Immature natural killer cell (primary cell): ENCODE data around the gene FAM184B. TPM values are rescaled to one million over a fixed set of nuclear protein-coding genes. Genes with fewer than 3 reads are reported as not detected.

Experiments used
- DNase-seq, 3 donors: peaks; one replicate each; pipeline ENCODE4 v3.0.0; 2022; ENCODE audit warnings: mixed read lengths in 1 of 3
- H3K27ac Mint-ChIP-seq, 6 donors: one replicate each; pipeline ENCODE4 v1.8.0; 2020; ENCODE audit warnings: mixed read lengths in 6 of 6, mild to moderate bottlenecking in 5 of 6, inconsistent platforms in 4 of 6, moderate library complexity in 3 of 6
- H3K27me3 Mint-ChIP-seq, 3 donors: one replicate each; pipeline ENCODE4 v1.8.0; 2020 to 2021; ENCODE audit warnings: low read depth in 3 of 3, mild to moderate bottlenecking in 3 of 3, mixed read lengths in 3 of 3, moderate library complexity in 3 of 3, inconsistent platforms in 1 of 3
- H3K36me3 Mint-ChIP-seq, 3 donors: one replicate each; pipeline ENCODE4 v1.8.0; 2020; ENCODE audit warnings: mixed read lengths in 3 of 3, inconsistent platforms in 2 of 3, mild to moderate bottlenecking in 2 of 3
- H3K4me1 Mint-ChIP-seq, 2 donors: one replicate each; pipeline ENCODE4 v1.8.0; 2020; ENCODE audit warnings: inconsistent platforms in 2 of 2, mild to moderate bottlenecking in 2 of 2, mixed read lengths in 2 of 2, moderate library complexity in 1 of 2
- H3K4me3 Mint-ChIP-seq, 5 donors: one replicate each; pipeline ENCODE4 v1.8.0; 2020; ENCODE audit warnings: mild to moderate bottlenecking in 5 of 5, mixed read lengths in 5 of 5, inconsistent platforms in 3 of 5, moderate library complexity in 3 of 5
- H3K9me3 Mint-ChIP-seq, 6 donors: one replicate each; pipeline ENCODE4 v1.8.0; 2020; ENCODE audit warnings: mild to moderate bottlenecking in 6 of 6, mixed read lengths in 6 of 6, inconsistent platforms in 4 of 6, moderate library complexity in 3 of 6
- polyA plus RNA-seq, 3 donors: library from polyadenylated mRNA; unstranded; fragments of 300-500 nt; fragmentation: Illumina TruSeq; gene quantifications; one replicate each; pipeline ENCODE4 v1.2.3, GENCODE V29; 2021

FAM184B gene
- polyA plus RNA-seq, 3 donors from 2014 or later, result not detected

DNA sequence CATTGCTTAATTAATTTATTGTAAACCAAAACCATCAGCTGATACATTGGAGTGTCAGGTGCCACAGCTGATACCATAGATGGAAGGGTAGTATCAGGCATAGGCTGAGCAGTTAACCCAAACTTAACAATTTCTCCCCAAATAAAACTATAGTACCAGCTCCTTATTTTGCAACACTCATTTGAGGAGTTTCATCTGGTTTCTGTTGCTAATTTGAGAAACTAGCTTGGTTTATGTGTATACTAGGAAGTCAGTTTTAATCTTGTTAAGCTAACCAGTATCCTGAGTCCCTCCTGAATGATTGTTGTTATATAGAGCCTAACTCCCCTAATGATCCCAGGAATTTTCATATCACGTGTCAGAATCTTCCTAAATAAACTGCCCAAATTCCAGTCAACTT is 16.4 kb upstream of the FAM184B start:
- Mint-ChIP-seq H3K36me3 (peaks cover 0 to 27% (median 16%) of the 10 kb centered on the region in 3 donors), H3K9me3 (no peaks in the 10 kb centered on the region), H3K27me3 (peaks cover 0 to 2% (median 0%) of the 10 kb centered on the region in 3 donors), H3K4me3 (no peak overlapping the region), H3K4me1 (peaks cover 0 to 11% of the 10 kb centered on the region in 2 donors), H3K27ac (no peak overlapping the region)
- no peak for DNase-seq

DNA sequence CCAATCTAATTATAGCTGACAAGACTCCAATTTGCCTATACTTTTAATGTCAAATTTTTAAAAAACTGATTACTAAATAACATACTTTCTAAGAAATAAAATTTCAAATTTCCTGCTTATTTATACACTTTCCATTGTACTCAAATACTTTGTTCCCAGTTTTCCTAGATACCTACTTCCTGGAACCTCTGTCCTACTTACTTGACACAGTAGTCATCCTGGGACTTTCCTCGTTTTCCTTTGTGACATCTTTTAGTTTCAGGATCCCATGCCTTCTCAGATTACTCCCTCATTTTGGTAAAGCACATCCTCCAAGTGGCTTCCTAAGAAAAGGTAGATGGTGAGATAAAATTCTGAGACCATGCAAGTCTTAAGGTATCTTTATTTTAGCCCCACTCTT is 13.3 kb upstream of the FAM184B start:
- Mint-ChIP-seq H3K36me3 (peaks cover 0 to 32% (median 15%) of the 10 kb centered on the region in 3 donors), H3K27ac (no peak overlapping the region), H3K27me3 (peaks cover 0 to 2% (median 0%) of the 10 kb centered on the region in 3 donors), H3K4me1 (peaks cover 0 to 4% of the 10 kb centered on the region in 2 donors), H3K9me3 (no peaks in the 10 kb centered on the region), H3K4me3 (no peak overlapping the region)
- no peak for DNase-seq

DNA sequence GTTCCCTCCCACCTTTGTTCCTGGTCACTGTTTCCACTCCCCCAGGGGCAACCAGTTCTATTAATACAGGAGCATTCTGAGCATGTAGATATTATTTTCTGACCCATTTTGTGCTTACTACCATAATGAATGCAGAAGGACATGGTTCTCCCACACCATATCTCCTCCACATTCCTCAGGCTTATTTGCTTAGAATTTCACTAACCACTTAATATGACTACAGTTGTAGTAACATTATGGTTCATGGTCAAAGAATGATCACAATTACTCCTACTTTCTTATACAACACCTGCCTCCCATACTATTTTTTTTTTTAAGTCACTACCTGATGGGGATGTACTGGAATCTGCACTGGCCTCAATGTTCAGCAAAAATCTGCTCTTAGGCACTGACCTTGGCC is 7.5 kb upstream of the FAM184B start:
- peaks cover 14 to 15% of the 10 kb centered on the region in 2 donors for H3K4me1 Mint-ChIP-seq
- no peak for DNase-seq
- no peaks in the 10 kb centered on the region for H3K9me3 Mint-ChIP-seq
- no peak overlapping the region for H3K4me3 Mint-ChIP-seq
- H3K27ac Mint-ChIP-seq, result peak overlapping the region in 1 of 6 donors; percentile 58
- H3K27me3 Mint-ChIP-seq, result no peaks in the 10 kb centered on the region
- H3K36me3 Mint-ChIP-seq, result peaks cover 8 to 23% (median 18%) of the 10 kb centered on the region in 3 donors

DNA sequence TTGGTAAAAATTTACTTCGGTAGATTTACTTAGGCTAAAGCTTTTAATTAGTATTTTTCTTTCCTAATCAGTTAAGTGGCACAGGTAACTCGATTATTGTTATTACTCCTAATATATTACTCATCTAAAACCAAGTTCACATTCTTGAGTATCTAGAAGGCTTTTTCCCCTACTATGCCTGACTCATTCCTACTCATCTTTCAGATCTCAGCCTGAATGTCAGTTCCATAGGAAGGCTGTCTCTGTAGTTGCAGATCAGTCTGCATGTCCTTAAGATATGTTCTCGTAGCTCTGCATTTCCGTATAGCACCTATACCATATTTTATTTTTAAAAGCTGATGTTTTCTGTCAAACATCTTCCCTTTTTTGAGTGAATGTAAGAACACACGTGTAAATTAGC is 5.9 kb upstream of the FAM184B start:
- Mint-ChIP-seq H3K27ac (no peak overlapping the region), H3K4me3 (no peak overlapping the region), H3K27me3 (peaks cover 0 to 4% (median under 1%) of the 10 kb centered on the region in 3 donors), H3K4me1 (peaks cover 14 to 16% of the 10 kb centered on the region in 2 donors), H3K36me3 (peaks cover 8 to 16% (median 13%) of the 10 kb centered on the region in 3 donors), H3K9me3 (no peaks in the 10 kb centered on the region)
- no peak for DNase-seq

DNA sequence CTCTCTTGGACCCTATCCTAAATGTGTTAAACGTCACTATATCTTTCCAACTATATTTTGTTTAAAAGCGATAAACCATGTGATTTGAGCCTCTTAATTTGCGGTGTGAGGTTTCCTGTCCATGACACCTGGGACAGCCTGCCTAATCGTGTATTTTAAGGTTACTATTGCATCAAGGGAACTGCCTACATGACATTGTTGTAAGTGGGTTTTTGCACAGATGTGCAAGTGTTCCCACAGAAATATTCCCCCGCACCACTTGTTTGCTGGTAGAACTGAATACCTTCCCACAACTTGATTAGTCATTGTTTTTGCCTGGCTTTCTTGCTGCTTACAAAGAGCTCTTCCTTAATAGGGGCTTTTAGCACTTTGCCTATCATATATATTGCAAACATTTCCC is 5.1 kb upstream of the FAM184B start:
- peaks cover 8 to 13% (median 8%) of the 10 kb centered on the region in 3 donors for H3K36me3 Mint-ChIP-seq
- H3K27ac Mint-ChIP-seq, result no peak overlapping the region
- H3K27me3 Mint-ChIP-seq, result peaks cover 0 to 10% (median 5%) of the 10 kb centered on the region in 3 donors
- H3K4me3 Mint-ChIP-seq, result no peak overlapping the region
- DNase-seq, result no peak
- no peaks in the 10 kb centered on the region for H3K9me3 Mint-ChIP-seq
- peaks cover 21 to 24% of the 10 kb centered on the region in 2 donors for H3K4me1 Mint-ChIP-seq

DNA sequence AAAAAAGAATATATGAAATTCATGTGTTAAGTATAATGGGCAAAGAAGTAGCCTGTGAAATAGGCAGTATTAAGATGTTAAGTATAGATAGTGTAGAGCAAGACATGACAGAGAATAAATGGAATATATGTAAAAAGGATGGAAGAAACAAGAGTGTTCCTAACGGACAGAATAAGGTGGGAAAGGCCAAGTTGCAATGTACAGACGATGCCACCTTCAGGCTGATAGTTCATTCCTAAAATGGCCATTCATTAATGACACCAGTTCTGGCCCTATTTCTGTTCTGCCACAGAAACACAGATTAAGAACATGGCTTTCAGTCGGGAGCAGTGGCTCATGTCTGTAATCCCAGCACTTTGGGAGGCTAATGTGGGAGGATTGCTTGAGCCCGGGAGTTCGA is 4.4 kb upstream of the FAM184B start:
- Mint-ChIP-seq H3K9me3 (no peaks in the 10 kb centered on the region), H3K27ac (no peak overlapping the region), H3K4me3 (no peak overlapping the region), H3K36me3 (peaks cover 1 to 9% (median 8%) of the 10 kb centered on the region in 3 donors), H3K4me1 (peaks cover 22 to 26% of the 10 kb centered on the region in 2 donors), H3K27me3 (peaks cover 0 to 10% (median 5%) of the 10 kb centered on the region in 3 donors)
- DNase-seq, result no peak

DNA sequence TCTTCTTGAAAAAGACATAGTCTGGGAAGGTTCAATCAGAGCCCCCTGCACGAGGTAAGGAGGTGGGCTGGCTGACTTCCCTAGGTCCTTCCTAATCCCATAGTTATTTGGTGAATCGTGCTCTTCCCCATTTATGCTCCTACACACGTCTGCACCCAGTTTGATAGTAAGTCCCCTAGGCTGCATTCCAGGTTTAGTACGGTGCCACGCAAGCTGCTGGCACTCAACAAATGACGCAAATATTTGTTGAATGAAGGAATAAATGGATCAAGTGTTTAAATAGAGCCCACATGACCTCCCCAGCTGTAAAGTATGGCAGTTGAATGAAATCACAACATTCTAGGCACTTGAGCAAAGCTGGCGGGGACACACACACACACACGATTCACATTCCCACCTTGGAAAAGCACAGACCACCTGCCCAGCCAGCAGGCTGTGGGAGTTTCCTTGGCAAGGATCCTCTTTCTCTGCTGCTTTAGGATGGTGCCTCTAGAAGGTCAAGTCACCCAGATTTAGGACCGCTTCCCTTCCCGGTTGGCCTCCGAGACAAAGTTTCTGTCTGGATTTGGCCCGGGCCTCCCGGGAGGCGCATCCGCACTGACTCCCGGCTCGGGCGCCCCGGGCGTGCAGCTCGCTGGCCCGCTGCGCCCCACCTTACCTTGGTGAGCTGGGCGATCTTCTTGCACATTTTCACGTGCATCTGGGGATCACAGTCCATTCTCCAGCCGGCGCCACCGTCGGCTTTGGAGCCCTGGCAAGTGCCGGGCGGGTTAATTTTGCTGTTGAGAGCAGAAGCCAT is 721 bp downstream of the FAM184B start:
- peak overlapping the region in 4 of 5 donors; percentile 24 to 43 (median 32) for H3K4me3 Mint-ChIP-seq
- peaks cover 0 to 6% (median 0%) of the 10 kb centered on the region in 3 donors for H3K36me3 Mint-ChIP-seq
- peaks cover 11 to 13% of the 10 kb centered on the region in 2 donors for H3K4me1 Mint-ChIP-seq
- DNase-seq, result no peak
- no peak overlapping the region for H3K27ac Mint-ChIP-seq
- H3K9me3 Mint-ChIP-seq, result no peaks in the 10 kb centered on the region
- peaks cover 7 to 21% (median 10%) of the 10 kb centered on the region in 3 donors for H3K27me3 Mint-ChIP-seq

DNA sequence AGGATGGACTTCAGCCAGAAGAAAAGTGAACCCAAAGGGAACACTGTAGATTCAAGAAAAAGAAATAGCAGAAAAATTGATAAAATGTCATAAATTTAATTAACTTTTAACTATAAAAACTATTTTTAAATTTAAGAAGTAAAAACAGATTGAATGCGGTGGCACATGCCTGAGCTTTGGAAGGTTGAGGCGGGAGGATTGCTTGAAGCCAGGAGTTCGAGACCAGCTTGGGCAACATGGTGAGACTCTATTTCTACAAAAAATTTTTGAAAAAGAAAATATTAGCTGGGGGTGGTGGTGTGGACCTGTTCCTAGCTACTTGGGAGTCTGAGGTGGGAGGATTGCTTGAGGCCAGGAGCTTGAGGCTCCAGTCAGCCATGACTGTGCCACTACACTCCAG is 3.0 kb downstream of the FAM184B start:
- Mint-ChIP-seq H3K36me3 (peaks cover 0 to 6% (median 0%) of the 10 kb centered on the region in 3 donors), H3K4me1 (peaks cover 11 to 13% of the 10 kb centered on the region in 2 donors), H3K4me3 (no peak overlapping the region), H3K27ac (no peak overlapping the region), H3K27me3 (peaks cover 9 to 20% (median 10%) of the 10 kb centered on the region in 3 donors), H3K9me3 (no peaks in the 10 kb centered on the region)
- no peak for DNase-seq

DNA sequence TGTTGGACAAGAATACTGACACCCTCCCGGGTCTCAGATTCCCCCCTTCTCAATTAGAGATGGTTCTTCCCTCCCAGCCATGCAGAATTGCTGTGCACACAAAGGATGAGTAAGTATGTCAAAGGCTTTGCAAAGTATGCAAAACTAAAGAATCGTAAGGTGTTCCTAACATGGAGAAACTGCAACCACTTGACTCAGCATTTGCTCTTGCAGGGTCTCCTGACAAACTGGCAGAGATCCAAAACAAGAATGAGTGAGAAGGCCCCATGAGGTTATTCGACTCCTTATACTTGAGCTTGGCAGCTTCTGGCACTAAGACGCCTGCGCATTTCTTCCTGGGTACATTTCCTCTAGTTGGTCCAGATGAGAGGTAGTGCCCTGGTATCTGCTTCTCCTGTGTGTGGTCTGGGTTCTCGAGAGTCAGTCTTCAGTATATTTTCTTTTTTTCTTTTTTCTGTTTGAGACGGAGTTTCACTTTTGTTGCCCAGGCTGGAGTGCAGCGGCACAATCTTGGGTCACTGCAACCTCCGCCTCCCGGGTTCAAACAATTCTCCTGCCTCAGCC is 8.2 kb downstream of the FAM184B start:
- DNase-seq, result no peak
- Mint-ChIP-seq H3K27me3 (peaks cover 0 to 5% (median 5%) of the 10 kb centered on the region in 3 donors), H3K4me3 (no peak overlapping the region), H3K36me3 (no peaks in the 10 kb centered on the region), H3K27ac (no peak overlapping the region), H3K4me1 (no peaks in the 10 kb centered on the region), H3K9me3 (no peaks in the 10 kb centered on the region)

DNA sequence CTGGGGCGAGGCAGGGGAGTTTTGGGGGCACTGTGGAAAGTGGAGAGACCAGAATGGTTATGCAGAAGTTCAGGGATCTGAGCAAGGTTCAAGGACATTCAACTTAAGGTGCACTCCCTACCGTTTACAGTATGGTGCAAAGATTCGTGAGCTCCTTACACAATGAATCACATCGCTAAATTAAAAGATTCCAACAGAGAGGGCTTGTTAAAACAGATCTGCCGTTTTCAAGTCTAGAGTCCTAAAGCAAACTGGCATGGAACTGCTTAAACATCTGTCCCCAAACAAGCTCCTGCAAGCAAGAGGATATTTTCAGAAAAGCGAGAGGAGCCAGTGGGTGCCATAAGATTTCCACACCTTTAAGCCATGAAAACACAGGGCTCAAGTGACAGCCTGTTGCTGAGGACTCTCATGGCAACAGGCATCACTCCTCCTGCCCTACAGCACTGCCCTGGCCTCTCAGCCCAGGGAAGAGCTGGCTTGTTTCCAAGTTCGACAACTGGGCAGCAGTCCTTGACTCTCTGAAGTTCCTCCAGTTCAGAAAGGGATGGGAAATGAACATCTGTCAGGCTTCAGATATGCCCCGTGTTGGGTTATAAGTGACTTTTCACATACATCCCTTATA is 10.0 kb downstream of the FAM184B start:
- Mint-ChIP-seq H3K9me3 (no peaks in the 10 kb centered on the region), H3K27me3 (peaks cover 0 to 5% (median 3%) of the 10 kb centered on the region in 3 donors), H3K4me1 (no peaks in the 10 kb centered on the region), H3K27ac (no peak overlapping the region), H3K36me3 (no peaks in the 10 kb centered on the region), H3K4me3 (no peak overlapping the region)
- no peak for DNase-seq

DNA sequence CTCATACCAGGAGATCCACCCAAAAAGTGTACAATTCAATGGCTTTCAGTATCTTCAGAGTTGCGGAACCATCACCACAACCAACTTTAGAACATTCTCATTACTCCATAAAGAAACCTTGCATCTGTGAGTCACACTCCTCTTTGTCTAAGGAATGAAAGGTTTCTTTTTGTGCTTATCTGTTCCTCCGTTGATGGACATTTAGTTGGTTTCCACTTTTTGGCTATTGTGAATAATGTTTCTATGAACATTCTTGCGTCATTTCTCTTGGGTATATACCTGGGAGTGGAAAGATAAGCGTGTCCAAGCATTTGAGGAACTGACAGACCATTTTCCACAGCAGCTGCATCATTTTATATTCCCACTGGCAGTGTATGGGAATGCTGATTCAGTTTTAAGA is 10.6 kb downstream of the FAM184B start:
- no peak overlapping the region for H3K4me3 Mint-ChIP-seq
- no peaks in the 10 kb centered on the region for H3K36me3 Mint-ChIP-seq
- peaks cover 4% of the 10 kb centered on the region in 2 donors for H3K4me1 Mint-ChIP-seq
- H3K9me3 Mint-ChIP-seq, result peaks cover 0 to 4% (median under 1%) of the 10 kb centered on the region in 6 donors
- H3K27me3 Mint-ChIP-seq, result peaks cover 0 to 6% (median 5%) of the 10 kb centered on the region in 3 donors
- no peak for DNase-seq
- H3K27ac Mint-ChIP-seq, result no peak overlapping the region

DNA sequence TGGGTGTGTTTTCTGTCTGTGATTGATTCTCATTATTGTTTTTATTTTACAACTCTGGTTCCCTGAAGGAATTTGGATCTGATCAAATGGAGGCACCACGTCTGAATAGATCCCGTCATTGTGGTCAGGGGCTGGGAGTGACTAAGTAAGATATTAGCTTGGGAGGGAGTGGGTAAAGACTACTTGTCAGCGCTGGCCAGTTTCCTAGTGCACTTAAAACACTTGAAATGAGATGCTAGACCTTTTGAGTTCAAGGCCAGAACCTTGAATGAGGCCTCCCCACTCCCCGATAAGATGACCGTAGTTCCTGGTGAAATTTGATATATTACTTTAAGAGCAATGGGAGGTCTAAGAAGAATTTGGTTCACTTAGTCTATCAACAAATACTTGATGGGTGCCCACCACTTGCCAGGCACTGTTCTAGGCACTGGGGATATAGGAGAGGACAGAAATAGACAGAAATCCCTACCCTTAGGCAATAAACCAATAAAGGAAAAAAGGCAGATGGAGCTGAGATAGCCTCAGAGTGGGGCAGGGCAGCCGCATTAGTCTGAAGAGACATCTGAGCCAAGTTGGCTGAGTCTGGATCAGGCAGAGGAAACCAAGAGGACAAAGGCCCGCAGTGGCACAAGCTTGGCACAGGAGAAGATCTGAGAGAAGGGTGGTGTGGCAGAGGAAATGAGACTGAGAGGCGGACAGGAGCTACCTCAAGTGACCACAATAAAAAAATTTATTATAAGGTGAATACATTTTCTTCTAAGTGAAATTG is 11.8 kb downstream of the FAM184B start:
- Mint-ChIP-seq H3K4me1 (peaks cover 12 to 14% of the 10 kb centered on the region in 2 donors), H3K36me3 (no peaks in the 10 kb centered on the region), H3K4me3 (no peak overlapping the region), H3K27me3 (peaks cover 3 to 6% (median 3%) of the 10 kb centered on the region in 3 donors), H3K9me3 (peaks cover 0 to 5% (median 2%) of the 10 kb centered on the region in 6 donors), H3K27ac (no peak overlapping the region)
- no peak for DNase-seq

DNA sequence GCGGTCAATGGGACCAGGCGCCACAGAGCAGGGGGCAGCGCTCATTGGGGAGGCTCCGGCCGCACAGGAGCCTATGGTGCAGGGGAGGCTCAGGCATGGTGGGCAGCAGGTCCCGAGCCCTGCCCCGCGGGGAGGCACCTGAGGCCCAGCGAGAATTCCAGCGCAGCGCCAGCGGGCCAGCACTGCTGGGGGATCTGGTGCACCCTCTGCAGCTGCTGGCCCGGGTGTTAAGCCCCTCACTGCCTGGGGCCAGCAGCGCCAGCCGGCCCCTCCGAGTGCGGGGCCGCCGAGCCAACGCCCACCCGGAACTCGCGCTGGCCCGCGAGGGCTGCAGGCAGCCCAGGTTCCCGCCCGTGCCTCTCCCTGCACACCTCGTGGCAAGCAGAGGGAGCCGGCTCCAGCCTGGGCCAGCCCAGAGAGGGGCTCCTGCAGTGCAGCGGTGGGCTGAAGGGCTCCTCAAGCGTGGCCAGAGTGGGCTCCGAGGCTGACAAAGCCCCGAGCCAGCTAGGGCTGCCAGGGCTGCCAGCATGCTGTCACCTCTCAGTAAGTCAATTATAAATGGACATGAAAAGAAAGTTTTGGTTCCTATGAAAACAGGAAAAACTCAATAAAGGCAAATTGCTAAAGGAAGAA is 14.5 kb downstream of the FAM184B start:
- Mint-ChIP-seq H3K36me3 (no peaks in the 10 kb centered on the region), H3K9me3 (peaks cover 0 to 5% (median 2%) of the 10 kb centered on the region in 6 donors), H3K4me3 (no peak overlapping the region), H3K4me1 (peaks cover 14 to 15% of the 10 kb centered on the region in 2 donors), H3K27ac (no peak overlapping the region), H3K27me3 (peaks cover 3 to 7% (median 6%) of the 10 kb centered on the region in 3 donors)
- DNase-seq, result no peak
